Ovary (tissue), 9 donors: ENCODE results near the gene AEN. TPM values are rescaled to one million over a fixed set of nuclear protein-coding genes. Genes with fewer than 3 reads are reported as not detected.

Experiments
- DNase-seq, 5 donors: peaks; one replicate each; pipeline ENCODE4 v3.0.0-alpha.2; 2019 to 2020
- H3K27ac ChIP-seq, 2 donors: fragments of 200-600 bp; one replicate each; pipeline versions ENCODE4 v1.5.1 to v1.8.0; 2019 to 2022
- H3K27me3 ChIP-seq: fragments of 200-600 bp; one replicate; pipeline ENCODE4 v1.8.0; 2022
- H3K36me3 ChIP-seq: fragments of 200-600 bp; sonication (generic); one replicate; pipeline ENCODE4 v1.5.1; 2019
- H3K4me1 ChIP-seq: one replicate; pipeline ENCODE4 v1.8.1; 2013; ENCODE audit warnings: mild to moderate bottlenecking, moderate library complexity; ENCODE audit not compliant: insufficient read depth
- H3K4me3 ChIP-seq: fragments of 200-600 bp; sonication (generic); one replicate; pipeline ENCODE4 v1.5.1; 2017
- H3K9me3 ChIP-seq, 2 donors: fragments of 200-600 bp in 1 of 2; sonication (generic) in 1 of 2; one replicate each; pipeline versions ENCODE4 v1.5.1 to v1.8.1; 2013 to 2019; ENCODE audit warnings: mild to moderate bottlenecking in 1 of 2, moderate library complexity in 1 of 2
- CTCF ChIP-seq, 3 donors: fragments of 450-650 bp in 2 of 3; fragments of 200-600 bp in 1 of 3; IDR thresholded peaks; one replicate each; pipeline versions ENCODE4 v1.5.1 to v1.8.0; 2016 to 2022; ENCODE audit warnings: antibody characterized with exemption in 3 of 3, mild to moderate bottlenecking in 1 of 3
- EP300 ChIP-seq: sonication (generic); formaldehyde crosslinking; IDR thresholded peaks from one replicate; pipeline ENCODE4 v1.6.1; 2017; ENCODE audit warnings: antibody characterized with exemption
- POLR2A ChIP-seq: fragments of 450-650 bp; IDR thresholded peaks from one replicate; pipeline ENCODE4 v1.6.1; 2017; ENCODE audit warnings: antibody characterized with exemption, mild to moderate bottlenecking, moderate library complexity
- WGBS, 3 donors: extraction: QIAGEN DNeasy Blood & Tissue Kit in 1 of 3; methylation state at CpG; one replicate each; pipeline versions ENCODE4 v1.1.5 to v1.1.7; 2013 to 2017; 5-methylcytosine and 5-hydroxymethylcytosine counted together
- intact Hi-C, 4 donors: fragments of 100-400 bp; cut with DNase I; formaldehyde crosslinking; loops; one replicate each; pipeline versions ENCODE4 v1.11.0 to v1.15.1; 2022 to 2023
- polyA plus RNA-seq, 2 donors: library from polyadenylated mRNA; stranded (reverse); fragments of 200-250 nt in 1 of 2; fragments of 350-450 nt in 1 of 2; fragmentation: Illumina TruSeq in 1 of 2; extraction: RNeasy Lipid Tissue Mini Kit (QIAGEN cat#74804) in 1 of 2; gene quantifications; one replicate each; pipeline ENCODE4 v1.2.3, GENCODE V29; 2013 to 2014
- total RNA-seq, 7 donors: library from RNA; depleted of rRNA in 2 of 7; stranded (reverse); fragments of >200 nt in 2 of 7; fragmentation: NEBNext Ultra II Directional in 3 of 7; extraction: Animal tissue kit (Norgen Biotek cat#: 25700) in 3 of 7; gene quantifications; one replicate each; pipeline versions ENCODE4 v1.1.0 to v1.2.4, GENCODE V29; 2016 to 2023
- donor health status: DM: no; HTN: no; CAD: no; lungs with moderate emphysema.
- donor health status: DM: no; HTN: no; CAD: no.
- donor health status: Bipolar disorder and iron deficiency.
- donor health status: DM: yes; HTN: yes; CAD: no.
- donor health status: DM: no; HTN: no; CAD: no.
- donor health status: DM: yes; HTN: yes; CAD: no.

AEN gene
- total and polyA plus RNA-seq, 9 donors: 6.9 to 27.1 (median 15.6) TPM

- H3K4me3 ChIP-seq: no peak overlapping the region
- H3K9me3 ChIP-seq: no peaks in the 10 kb centered on the region
- WGBS, 3 donors: 79 to 83% (median 83%) methylated on average over 3 of the region's 3 CpGs
- no peaks in the 10 kb centered on the region for H3K36me3 ChIP-seq
- TF ChIP-seq CTCF (IDR thresholded peaks at IDR 0.05) (no peak), POLR2A (no peak), EP300 (no peak)
- H3K4me1 ChIP-seq: no peaks in the 10 kb centered on the region
- H3K27ac ChIP-seq: no peak overlapping the region
- intact Hi-C loops: no loop called here
- no peak for DNase-seq
- H3K27me3 ChIP-seq: no peaks in the 10 kb centered on the region
Observed at GRCh38 chr15:88579322-88579721, 41.8 kb upstream of the AEN start.

- no peak for TF ChIP-seq POLR2A
- no peak for TF ChIP-seq EP300
- TF ChIP-seq CTCF (IDR thresholded peaks at IDR 0.05): no peak
- H3K4me3 ChIP-seq: no peak overlapping the region
- no peaks in the 10 kb centered on the region for H3K36me3 ChIP-seq
- H3K9me3 ChIP-seq: no peaks in the 10 kb centered on the region
- no peak overlapping the region for H3K27ac ChIP-seq
- no peaks in the 10 kb centered on the region for H3K27me3 ChIP-seq
- WGBS, 3 donors: 60 to 65% (median 65%) methylated on average over 4 of the region's 4 CpGs
- intact Hi-C loops: loop anchor here in 1 of 4 donors (10.0 kb wide), 1 partner anchor 1564 kb away; no protein-coding TSS in a partner anchor
- no peaks in the 10 kb centered on the region for H3K4me1 ChIP-seq
- no peak for DNase-seq
Observed at GRCh38 chr15:88580532-88580931, 40.6 kb upstream of the AEN start.

- intact Hi-C loops: loop anchor here in 1 of 4 donors (10.0 kb wide), 1 partner anchor 1558 kb away; no protein-coding TSS in a partner anchor
- H3K27me3 ChIP-seq: no peaks in the 10 kb centered on the region
- H3K36me3 ChIP-seq: no peaks in the 10 kb centered on the region
- H3K4me3 ChIP-seq: no peak overlapping the region
- no peaks in the 10 kb centered on the region for H3K9me3 ChIP-seq
- no peak for TF ChIP-seq POLR2A
- DNase-seq: no peak
- 25 to 36% (median 35%) methylated on average over 4 of the region's 4 CpGs for WGBS, 3 donors
- no peak overlapping the region for H3K27ac ChIP-seq
- H3K4me1 ChIP-seq: no peaks in the 10 kb centered on the region
Observed at GRCh38 chr15:88586401-88587162, 34.6 kb upstream of the AEN start.

GRCh38 chr15:88590759-88591158, 30.4 kb upstream of the AEN start:
- Histone ChIP-seq H3K9me3 (no peaks in the 10 kb centered on the region), H3K36me3 (no peaks in the 10 kb centered on the region), H3K4me1 (no peaks in the 10 kb centered on the region), H3K4me3 (no peak overlapping the region), H3K27me3 (no peaks in the 10 kb centered on the region), H3K27ac (no peak overlapping the region)
- no peak for TF ChIP-seq POLR2A
- TF ChIP-seq EP300: no peak
- TF ChIP-seq CTCF (IDR thresholded peaks at IDR 0.05): no peak
- DNase-seq: no peak
- WGBS, 3 donors: 81 to 85% (median 82%) methylated on average over 6 of the region's 6 CpGs
- intact Hi-C loops: no loop called here

- Histone ChIP-seq H3K9me3 (no peaks in the 10 kb centered on the region), H3K36me3 (no peaks in the 10 kb centered on the region), H3K27me3 (no peaks in the 10 kb centered on the region), H3K27ac (no peak overlapping the region), H3K4me3 (no peak overlapping the region), H3K4me1 (no peaks in the 10 kb centered on the region)
- DNase-seq: no peak
- TF ChIP-seq CTCF (IDR thresholded peaks at IDR 0.05) (no peak), POLR2A (no peak), EP300 (no peak)
- intact Hi-C loops: no loop called here
Observed at GRCh38 chr15:88591384-88591783, 29.8 kb upstream of the AEN start.
